GM19240 (cell line): Measurements from ENCODE around the gene SORL1.

Experiments
- DNase-seq: peaks from one replicate; pipeline ENCODE4 v3.0.0; 2011; ENCODE audit warnings: low spot score; ENCODE audit not compliant: insufficient read length

SORL1 gene

GRCh38 chr11:121453589-121454299 is 1.6 kb downstream of the SORL1 start:
- DNase-seq = no peak

GRCh38 chr11:121455115-121455514 is 3.0 kb downstream of the SORL1 start:
- DNase-seq = no peak

- DNase-seq = no peak
These were observed 4.0 kb downstream of the SORL1 start for GRCh38 chr11:121456151-121456550.

- DNase-seq = no peak
These were observed 4.8 kb downstream of the SORL1 start for GRCh38 chr11:121456816-121457431.

- no peak for DNase-seq
These were observed 6.4 kb downstream of the SORL1 start for GRCh38 chr11:121458551-121458950.

GRCh38 chr11:121459413-121460017 is 7.4 kb downstream of the SORL1 start:
- DNase-seq = no peak

GRCh38 chr11:121460941-121461514 is 8.9 kb downstream of the SORL1 start:
- DNase-seq = no peak

- DNase-seq = no peak
These were observed 9.7 kb downstream of the SORL1 start for GRCh38 chr11:121461843-121462242.

GRCh38 chr11:121463689-121464335 is 11.7 kb downstream of the SORL1 start:
- DNase-seq = no peak

- DNase-seq = no peak
These were observed 12.3 kb downstream of the SORL1 start for GRCh38 chr11:121464352-121464946.

GRCh38 chr11:121465709-121466062 is 13.6 kb downstream of the SORL1 start:
- no peak for DNase-seq

- DNase-seq = no peak
These were observed 14.1 kb downstream of the SORL1 start for GRCh38 chr11:121466063-121466794.

GRCh38 chr11:121467471-121467870 is 15.4 kb downstream of the SORL1 start:
- no peak for DNase-seq

- DNase-seq = peak; percentile 65
These were observed 15.9 kb downstream of the SORL1 start for GRCh38 chr11:121467965-121468364.

- no peak for DNase-seq
These were observed 17.8 kb downstream of the SORL1 start for GRCh38 chr11:121469910-121470309.

- no peak for DNase-seq
These were observed 19.1 kb downstream of the SORL1 start for GRCh38 chr11:121471167-121471566.

GRCh38 chr11:121472312-121472711 is 20.2 kb downstream of the SORL1 start:
- no peak for DNase-seq

- DNase-seq = no peak
These were observed 21.1 kb downstream of the SORL1 start for GRCh38 chr11:121473064-121473777.

GRCh38 chr11:121474680-121475079 is 22.6 kb downstream of the SORL1 start:
- DNase-seq = no peak

- no peak for DNase-seq
These were observed 24.4 kb downstream of the SORL1 start for GRCh38 chr11:121476379-121477032.
